HG03354 (cell line): ENCODE measurements around the gene ZNF778.

ENCODE experiments used
- ATAC-seq: cut with Tn5 transposase; IDR thresholded peaks from one replicate; pipeline ENCODE4 v1.9.1; 2021; ENCODE audit warnings: mild to moderate bottlenecking; ENCODE audit not compliant: unreplicated experiment, poor library complexity, severe bottlenecking

ZNF778 gene

DNA sequence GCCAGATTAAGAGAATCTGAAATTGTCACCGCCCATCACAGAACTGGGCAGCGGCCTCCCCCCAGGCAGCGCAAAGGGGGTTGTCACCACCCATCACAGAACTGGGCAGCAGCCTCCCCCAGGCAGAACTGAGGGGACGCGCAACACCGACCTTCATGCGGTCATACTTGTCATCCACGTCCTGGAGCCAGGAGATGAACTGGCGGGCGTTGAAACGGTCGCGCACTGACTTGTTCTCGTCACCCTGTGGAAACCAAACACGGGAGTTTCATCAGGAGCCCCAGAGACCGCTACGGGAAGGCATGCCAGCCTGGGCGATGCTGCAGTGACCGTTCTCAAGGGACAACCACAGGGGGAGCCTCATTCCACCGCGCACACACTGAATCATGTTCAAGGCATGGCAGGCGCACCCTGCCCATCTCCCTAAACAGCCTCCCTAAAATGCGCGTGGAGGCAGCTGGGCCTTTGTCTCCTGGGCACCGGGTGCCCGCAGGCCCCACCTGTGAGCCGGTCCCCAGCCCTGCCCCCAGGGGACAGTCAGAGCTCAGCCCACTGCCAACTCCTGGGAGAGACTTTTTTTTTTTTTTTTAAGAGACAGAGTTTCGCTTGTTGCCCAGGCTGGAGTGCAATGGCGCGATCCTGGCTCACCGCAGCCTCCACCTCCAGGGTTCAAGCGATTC, 53.3 kb downstream of the ZNF778 start:
- no peak for ATAC-seq

- no peak for ATAC-seq
These were observed 55.1 kb downstream of the ZNF778 start for GRCh38 chr16:89272631-89273030.

GRCh38 chr16:89273741-89274472, 56.4 kb downstream of the ZNF778 start:
- ATAC-seq = no peak

DNA sequence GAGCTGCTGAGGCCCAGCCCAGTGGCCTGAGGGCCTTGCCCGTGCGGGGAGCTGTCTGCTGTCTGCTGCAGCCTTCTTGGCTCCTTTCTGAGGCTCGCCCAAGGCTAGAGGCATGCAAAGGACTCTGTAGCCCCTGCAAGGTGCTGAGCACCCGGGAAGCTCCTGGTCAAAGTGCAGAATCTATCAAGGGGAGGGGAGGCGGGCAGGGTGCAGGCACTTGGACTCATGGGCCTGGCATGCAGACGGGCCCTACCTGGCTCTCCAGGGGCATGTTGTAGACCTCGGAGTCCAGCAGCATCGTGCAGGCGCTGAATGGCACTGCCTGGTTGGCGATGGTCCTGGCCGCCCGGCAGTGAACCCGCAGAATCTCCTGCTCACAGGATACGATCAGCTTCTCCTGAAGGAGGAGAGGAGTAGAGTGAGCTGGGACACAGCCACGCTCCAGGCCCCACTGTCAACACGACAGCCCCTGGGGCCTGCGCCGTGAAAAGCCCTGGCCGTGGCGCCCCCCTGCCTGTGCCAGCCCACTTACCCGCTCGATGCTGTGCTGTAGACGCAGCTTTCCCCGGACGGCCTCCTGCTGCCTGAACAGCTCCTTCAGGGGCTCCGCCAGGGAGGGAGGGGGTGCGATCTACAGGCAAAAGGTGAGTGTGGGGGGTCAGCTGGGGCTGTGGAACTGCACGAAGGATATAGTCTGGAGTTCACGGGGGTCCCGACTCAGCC, 57.2 kb downstream of the ZNF778 start:
- ATAC-seq = no peak

- ATAC-seq = no peak
These were observed 57.7 kb downstream of the ZNF778 start for GRCh38 chr16:89275284-89275584.

DNA sequence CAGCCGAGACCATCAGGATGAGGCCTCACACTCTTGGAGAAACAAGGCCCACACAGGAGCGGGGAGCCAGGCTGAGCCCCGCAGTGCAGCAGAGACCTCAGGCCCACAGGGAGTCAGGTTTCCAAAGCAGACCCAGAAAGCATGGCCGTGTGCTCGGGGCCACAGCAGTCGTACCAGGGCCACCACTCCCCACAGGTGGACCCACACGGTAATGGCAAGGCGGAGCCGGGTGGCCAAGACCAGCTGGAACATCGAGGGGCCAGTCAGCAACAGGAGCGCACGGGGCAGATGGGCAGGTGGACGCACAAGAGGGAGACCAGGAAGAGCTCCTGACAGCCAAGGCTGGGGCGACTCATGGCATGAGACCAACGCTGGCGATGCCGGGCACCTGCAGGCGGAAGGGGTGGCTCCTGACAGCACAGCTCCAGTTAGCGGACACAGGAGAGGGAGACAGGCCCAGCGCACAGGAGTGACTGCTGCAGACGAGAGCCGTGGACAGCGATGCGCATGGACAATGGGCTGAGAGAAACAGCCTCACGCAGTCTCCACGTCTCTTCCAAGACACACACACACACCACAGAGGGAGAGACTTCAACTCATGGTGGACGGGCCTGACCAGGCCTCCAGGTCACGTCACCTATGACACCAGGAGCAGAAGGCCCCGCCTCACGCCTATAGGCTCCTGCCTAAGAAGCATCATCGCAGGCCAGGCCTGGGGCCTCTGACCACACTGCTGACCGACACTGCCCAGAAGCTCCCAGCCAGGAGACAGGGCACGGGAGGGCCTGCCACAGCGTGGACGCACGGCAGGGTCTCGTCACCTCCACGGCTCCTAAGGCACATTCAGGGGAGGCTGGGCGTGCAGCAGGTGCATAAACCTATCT, 58.6 kb downstream of the ZNF778 start:
- no peak for ATAC-seq

GRCh38 chr16:89277049-89277448, 59.5 kb downstream of the ZNF778 start:
- ATAC-seq = no peak

- no peak for ATAC-seq
These were observed 60.3 kb downstream of the ZNF778 start for GRCh38 chr16:89277641-89278341.

DNA sequence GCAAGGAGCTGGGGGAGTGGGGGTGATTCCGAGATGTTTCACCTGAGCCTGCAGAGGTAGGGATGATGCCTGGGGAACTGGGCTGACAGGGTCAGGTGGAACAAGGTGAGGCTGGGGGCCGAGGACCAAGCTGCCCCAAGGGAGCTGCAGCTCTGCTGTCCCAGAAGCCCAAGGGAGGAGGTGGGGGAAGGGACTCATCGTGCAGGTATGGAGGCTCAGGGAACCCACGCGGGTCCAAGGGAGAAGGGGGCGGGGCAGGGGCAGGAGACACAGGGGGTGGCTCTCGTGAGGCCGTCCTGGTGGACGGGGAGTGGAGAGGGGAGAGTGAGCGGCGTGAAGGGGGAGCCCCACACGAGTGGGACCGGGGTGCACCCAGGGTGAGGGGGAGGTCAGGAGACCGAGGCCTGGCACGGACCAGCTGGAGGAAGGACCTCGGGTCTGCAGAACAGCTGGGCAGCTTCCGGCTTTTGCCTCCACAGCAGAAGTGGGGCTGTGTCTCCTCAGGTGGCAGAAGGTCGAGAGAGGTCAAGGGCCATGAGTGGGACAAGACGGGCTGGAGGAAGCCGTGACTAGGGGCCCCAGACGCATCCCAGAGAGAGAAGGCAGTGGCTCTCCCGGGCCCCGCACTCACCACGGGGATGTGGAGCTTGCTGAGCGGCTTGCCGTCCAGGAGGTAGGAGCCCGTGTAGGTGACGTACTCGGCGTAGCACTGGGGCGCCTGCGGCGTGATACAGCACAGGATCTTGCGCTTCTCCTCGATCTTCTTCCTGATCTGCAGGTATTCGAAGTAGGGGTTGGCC, 61.1 kb downstream of the ZNF778 start:
- no peak for ATAC-seq

- no peak for ATAC-seq
These were observed 62.4 kb downstream of the ZNF778 start for GRCh38 chr16:89279666-89280481.

DNA sequence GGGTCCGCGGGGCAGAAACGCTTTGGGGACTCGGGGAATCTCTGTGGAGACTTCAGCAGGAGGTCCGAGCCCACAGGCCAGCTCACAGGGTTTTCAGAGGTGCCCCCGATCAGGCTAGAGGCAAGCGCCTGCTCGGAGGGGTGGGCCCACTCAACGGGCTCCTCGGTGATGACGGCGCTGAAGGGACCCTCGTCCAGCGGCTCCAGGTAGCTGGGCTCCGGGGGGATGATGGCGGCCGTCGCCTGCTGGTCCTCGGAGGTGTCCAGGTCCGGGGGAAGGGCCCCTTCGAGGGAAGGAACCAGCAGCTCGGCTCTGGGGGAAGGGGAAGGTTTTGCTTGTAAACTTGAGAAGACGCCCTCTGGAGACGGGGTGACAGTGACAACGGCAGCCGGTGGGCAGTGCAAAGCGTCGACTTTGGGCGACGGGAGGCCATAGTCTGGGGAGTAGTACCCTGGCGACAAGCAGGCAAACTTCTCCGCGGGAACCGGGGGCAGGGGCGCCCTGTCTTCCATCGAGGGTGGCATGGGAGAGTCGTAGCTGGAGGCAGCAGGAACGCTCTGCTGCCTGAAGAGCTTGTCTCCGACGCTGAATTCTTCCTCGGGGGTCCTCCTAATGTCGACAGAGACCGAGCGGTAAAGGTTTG, 63.2 kb downstream of the ZNF778 start:
- no peak for ATAC-seq

GRCh38 chr16:89281189-89281577, 63.7 kb downstream of the ZNF778 start:
- no peak for ATAC-seq

GRCh38 chr16:89281829-89282228, 64.3 kb downstream of the ZNF778 start:
- ATAC-seq = no peak

GRCh38 chr16:89282523-89282922, 65.0 kb downstream of the ZNF778 start:
- no peak for ATAC-seq

DNA sequence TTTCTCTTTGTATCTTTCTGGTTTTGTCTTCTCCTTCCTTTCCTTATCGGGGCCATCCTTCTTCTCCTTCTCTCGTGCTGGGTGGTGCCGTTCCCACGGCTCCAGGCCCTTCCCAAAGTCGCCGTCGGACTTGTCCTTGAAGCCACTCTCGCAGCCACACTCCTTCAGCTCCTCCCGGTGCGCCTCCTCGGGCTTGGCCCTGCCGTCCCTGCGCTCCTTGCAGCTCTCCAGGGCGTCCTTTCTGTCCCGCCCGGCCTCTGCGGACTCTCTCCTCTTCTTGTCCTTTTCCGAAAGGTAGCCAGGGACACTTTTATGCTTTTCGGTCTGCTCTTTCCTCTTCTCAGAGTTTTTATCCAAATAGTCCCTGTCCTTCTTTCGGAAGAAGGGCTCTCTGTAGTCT, 65.9 kb downstream of the ZNF778 start:
- ATAC-seq = no peak

DNA sequence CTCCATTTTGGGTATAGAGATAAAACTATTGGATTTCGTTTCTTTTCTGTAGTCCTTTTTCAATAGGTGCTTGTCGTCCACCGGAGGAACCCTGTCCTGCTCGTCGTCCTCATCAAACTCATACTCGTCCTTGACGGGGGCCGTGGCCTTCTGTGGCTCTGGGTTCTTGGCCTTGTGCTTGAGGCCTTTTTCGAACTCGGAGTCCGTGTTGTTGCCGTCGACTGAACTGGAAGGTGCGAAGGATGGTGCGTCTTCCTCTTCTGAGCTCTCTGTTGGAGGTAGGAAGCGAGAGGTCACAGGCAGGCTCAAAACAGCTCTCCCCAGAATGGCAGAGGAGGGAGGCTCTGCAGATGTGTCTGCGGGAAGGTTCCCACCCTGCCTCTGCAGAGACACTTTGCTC, 67.9 kb downstream of the ZNF778 start:
- no peak for ATAC-seq

GRCh38 chr16:89286096-89286495, 68.6 kb downstream of the ZNF778 start:
- no peak for ATAC-seq
